Esophagus squamous epithelium (tissue), 5 donors: Measurements from ENCODE around the gene ERN1. TPM values are rescaled to one million over a fixed set of nuclear protein-coding genes. Genes with fewer than 3 reads are reported as not detected.
"Not testable (repeated sequence)": the region's sequence is repeated elsewhere in the genome, so short reads cannot be mapped to it uniquely, and the experiment has no call there.

Experiments
- DNase-seq: peaks from one replicate; lab custom pipeline; 2025; lab: John Stamatoyannopoulos, UW
- H3K27ac ChIP-seq, 4 donors: fragments of 200-600 bp; sonication (generic); one replicate each; pipeline ENCODE4 v1.5.1; 2016 to 2019; ENCODE audit warnings: mild to moderate bottlenecking in 1 of 4
- H3K27me3 ChIP-seq, 4 donors: fragments of 200-600 bp; sonication (generic); 1 replicate in 3 of 4; 2 replicates in 1 of 4; pipeline versions ENCODE4 v1.5.1 to v1.6.0; 2017 to 2021; ENCODE audit warnings: antibody characterized with exemption in 1 of 4
- H3K36me3 ChIP-seq, 3 donors: fragments of 200-600 bp; sonication (generic); one replicate each; pipeline ENCODE4 v1.5.1; 2016 to 2019
- H3K4me1 ChIP-seq, 3 donors: fragments of 200-600 bp; sonication (generic); one replicate each; pipeline ENCODE4 v1.5.1; 2017 to 2019
- H3K4me3 ChIP-seq, 4 donors: fragments of 200-600 bp; sonication (generic); 1 replicate in 3 of 4; 2 replicates in 1 of 4; pipeline ENCODE4 v1.5.1; 2016 to 2019; ENCODE audit warnings: mild to moderate bottlenecking in 2 of 4, moderate library complexity in 1 of 4
- H3K9me3 ChIP-seq, 3 donors: fragments of 200-600 bp; sonication (generic); one replicate each; pipeline ENCODE4 v1.5.1; 2016 to 2019
- POLR2A ChIP-seq, 4 donors: fragments of 450-650 bp; IDR thresholded peaks; one replicate each; pipeline ENCODE4 v1.6.1; 2017; ENCODE audit warnings: antibody characterized with exemption in 4 of 4, mild to moderate bottlenecking in 4 of 4, moderate library complexity in 3 of 4
- WGBS, 2 donors: methylation state at CpG; one replicate each; pipeline ENCODE4 v1.1.5; 2018; 5-methylcytosine and 5-hydroxymethylcytosine counted together
- intact Hi-C: fragments of 100-400 bp; cut with DNase I; formaldehyde crosslinking; loops from one replicate; pipeline ENCODE4 v1.15.0; 2022
- total RNA-seq, 4 donors: library from RNA; depleted of rRNA; stranded (reverse); fragments of >200 nt; gene quantifications; one replicate each; pipeline ENCODE4 v1.1.0, GENCODE V29; 2016
- TF ChIP-seq, protein P1 (sequence below), 6 experiments: fragments of 450-650 bp in 4 of 6; fragments of 200-600 bp in 2 of 6; sonication (generic) in 2 of 6; IDR thresholded peaks; one replicate each; pipeline ENCODE4 v1.5.1; 2016 to 2019; ENCODE audit warnings: antibody characterized with exemption in 6 of 6, mild to moderate bottlenecking in 4 of 6, moderate library complexity in 4 of 6
- donor health status: DM: yes; HTN: yes; CAD: no.

Gene ERN1
- total RNA-seq, 4 donors from 2014 or later: 9.2 to 19.1 (median 15.1) TPM

DNA sequence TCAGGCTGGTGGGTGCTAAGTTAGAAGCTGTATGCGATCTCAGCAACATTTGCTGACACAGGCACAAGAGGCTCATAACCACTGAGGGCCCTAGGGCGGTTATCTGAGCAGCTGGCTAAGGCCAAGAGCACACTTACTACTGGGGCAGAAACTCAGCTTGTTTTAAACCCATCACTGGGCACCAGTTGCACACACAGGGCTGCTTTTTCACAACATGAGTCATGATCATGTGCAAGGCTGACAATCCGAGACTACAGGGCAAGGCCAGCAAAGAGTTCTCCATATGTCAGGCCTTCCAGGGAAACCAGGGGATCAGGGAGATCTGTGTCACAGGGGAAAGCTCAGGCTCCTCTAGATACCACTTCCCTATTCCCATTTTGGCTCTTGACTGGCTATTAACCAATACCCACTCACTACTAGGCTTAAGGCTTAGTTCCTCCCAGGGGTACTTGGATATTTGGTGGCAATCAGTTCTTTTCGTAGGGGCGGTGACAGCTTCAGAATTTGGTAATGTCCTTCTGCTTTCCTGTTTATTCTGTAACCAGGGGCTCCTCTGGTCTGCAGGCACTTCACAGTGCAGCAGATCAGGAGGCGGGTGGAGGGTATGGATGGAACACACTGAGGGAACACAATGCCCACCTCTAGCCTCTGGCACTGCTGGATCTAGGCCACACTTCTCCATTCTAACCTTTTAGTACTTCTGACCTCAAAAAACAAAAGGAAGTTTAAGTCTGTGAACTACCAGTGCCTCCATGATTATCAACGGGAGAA is 44.9 kb upstream of the ERN1 start:
- Histone ChIP-seq H3K4me1 (peaks cover 0 to 20% (median 0%) of the 10 kb centered on the region in 3 donors), H3K27me3 (no peaks in the 10 kb centered on the region), H3K36me3 (peaks cover 0 to 84% (median 4%) of the 10 kb centered on the region in 3 donors), H3K9me3 (no peaks in the 10 kb centered on the region), H3K27ac (peak overlapping the region in 2 of 4 donors; percentile 44 to 63), H3K4me3 (no peak overlapping the region)
- 74 to 82% methylated on average over 6 to 7 of the region's 7 CpGs for WGBS, 2 donors
- intact Hi-C loops: no loop called here
- DNase-seq: no peak
- TF ChIP-seq, protein P1, sequence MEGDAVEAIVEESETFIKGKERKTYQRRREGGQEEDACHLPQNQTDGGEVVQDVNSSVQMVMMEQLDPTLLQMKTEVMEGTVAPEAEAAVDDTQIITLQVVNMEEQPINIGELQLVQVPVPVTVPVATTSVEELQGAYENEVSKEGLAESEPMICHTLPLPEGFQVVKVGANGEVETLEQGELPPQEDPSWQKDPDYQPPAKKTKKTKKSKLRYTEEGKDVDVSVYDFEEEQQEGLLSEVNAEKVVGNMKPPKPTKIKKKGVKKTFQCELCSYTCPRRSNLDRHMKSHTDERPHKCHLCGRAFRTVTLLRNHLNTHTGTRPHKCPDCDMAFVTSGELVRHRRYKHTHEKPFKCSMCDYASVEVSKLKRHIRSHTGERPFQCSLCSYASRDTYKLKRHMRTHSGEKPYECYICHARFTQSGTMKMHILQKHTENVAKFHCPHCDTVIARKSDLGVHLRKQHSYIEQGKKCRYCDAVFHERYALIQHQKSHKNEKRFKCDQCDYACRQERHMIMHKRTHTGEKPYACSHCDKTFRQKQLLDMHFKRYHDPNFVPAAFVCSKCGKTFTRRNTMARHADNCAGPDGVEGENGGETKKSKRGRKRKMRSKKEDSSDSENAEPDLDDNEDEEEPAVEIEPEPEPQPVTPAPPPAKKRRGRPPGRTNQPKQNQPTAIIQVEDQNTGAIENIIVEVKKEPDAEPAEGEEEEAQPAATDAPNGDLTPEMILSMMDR (IDR thresholded peaks at IDR 0.05): no peak
- TF ChIP-seq POLR2A (IDR thresholded peaks at IDR 0.05): peak in 1 of 4 donors; percentile 7

DNA sequence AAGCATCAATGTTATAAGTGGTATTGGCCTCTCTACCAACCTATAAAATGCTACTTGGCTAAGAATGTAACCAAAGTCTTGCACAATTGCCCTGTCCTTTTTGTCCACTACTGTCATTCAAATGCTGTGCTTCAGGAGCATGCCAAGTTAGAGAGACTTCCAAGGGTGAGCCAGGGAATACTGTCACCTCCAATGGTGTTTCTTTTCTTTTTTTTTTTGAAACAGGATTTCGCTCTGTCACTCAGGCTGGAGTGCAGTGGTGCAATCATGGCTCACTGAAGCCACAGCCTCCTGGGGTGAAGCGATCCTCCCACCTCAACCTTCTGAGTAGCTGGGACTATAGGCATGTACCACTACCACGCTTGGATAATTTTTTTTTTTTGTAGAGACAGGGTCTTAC is 43.7 kb upstream of the ERN1 start:
- Histone ChIP-seq H3K9me3 (no peaks in the 10 kb centered on the region), H3K4me3 (no peak overlapping the region), H3K27me3 (no peaks in the 10 kb centered on the region), H3K27ac (no peak overlapping the region), H3K4me1 (peaks cover 0 to 20% (median 0%) of the 10 kb centered on the region in 3 donors), H3K36me3 (peaks cover 0 to 75% (median 4%) of the 10 kb centered on the region in 3 donors)
- no peak for DNase-seq
- no peak for TF ChIP-seq POLR2A (IDR thresholded peaks at IDR 0.05)
- TF ChIP-seq, protein P1 (IDR thresholded peaks at IDR 0.05): no peak
- intact Hi-C loops: no loop called here
- WGBS, 2 donors: 89 to 96% methylated on average over 3 of the region's 3 CpGs

DNA sequence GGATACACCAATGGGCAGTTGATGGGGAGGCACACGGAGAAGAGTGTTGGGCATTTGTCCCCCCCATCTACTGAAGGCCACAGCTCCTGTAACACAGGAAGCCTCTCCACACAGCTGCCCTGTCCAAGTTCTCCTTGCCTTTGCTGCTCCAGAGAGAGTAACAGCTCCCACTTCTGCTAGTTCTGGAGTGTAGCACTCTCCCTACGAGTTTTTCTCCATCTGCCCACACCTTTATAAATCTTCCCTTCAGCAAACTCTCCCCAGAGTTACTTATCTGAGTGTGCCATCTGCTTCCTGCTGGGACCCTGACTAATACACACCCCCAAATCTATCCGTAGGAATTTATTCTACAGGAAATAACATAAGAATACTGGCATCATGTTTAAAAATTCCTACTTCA is 42.6 kb upstream of the ERN1 start:
- Histone ChIP-seq H3K27me3 (no peaks in the 10 kb centered on the region), H3K4me3 (no peak overlapping the region), H3K4me1 (peaks cover 0 to 20% (median 0%) of the 10 kb centered on the region in 3 donors), H3K9me3 (no peaks in the 10 kb centered on the region), H3K36me3 (peaks cover 0 to 82% (median 4%) of the 10 kb centered on the region in 3 donors), H3K27ac (no peak overlapping the region)
- TF ChIP-seq, protein P1 (IDR thresholded peaks at IDR 0.05): no peak
- TF ChIP-seq POLR2A (IDR thresholded peaks at IDR 0.05): no peak
- 67 to 75% methylated on average over 3 of the region's 3 CpGs for WGBS, 2 donors
- intact Hi-C loops: no loop called here
- no peak for DNase-seq

DNA sequence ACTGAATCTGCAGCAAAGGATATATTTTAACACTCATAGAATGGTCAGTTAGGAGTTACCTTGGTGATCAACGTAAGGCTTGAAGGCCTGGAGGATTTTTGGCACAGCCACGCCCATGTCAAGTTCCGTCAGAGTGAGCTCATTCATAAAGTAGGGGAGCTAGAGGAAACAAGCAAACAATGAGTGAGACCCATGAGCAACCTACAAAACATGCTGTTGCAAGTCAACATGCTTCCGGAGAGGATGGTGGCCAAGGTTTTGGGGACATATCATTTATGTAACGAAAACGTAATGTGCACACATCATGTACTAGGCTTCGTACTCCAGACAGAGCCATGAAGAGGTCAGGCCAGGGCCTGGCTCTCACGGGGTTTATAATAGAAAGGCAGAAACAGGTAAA is 41.1 kb upstream of the ERN1 start:
- 56 to 61% methylated on average over 8 of the region's 8 CpGs for WGBS, 2 donors
- Histone ChIP-seq H3K9me3 (no peaks in the 10 kb centered on the region), H3K4me3 (no peak overlapping the region), H3K27ac (peak overlapping the region in 3 of 4 donors; percentile 38 to 46 (median 45)), H3K36me3 (peaks cover 0 to 82% (median 0%) of the 10 kb centered on the region in 3 donors), H3K4me1 (peaks cover 0 to 32% (median 0%) of the 10 kb centered on the region in 3 donors), H3K27me3 (no peaks in the 10 kb centered on the region)
- DNase-seq: no peak
- intact Hi-C loops: no loop called here
- TF ChIP-seq, protein P1 (IDR thresholded peaks at IDR 0.05): no peak
- no peak for TF ChIP-seq POLR2A (IDR thresholded peaks at IDR 0.05)

DNA sequence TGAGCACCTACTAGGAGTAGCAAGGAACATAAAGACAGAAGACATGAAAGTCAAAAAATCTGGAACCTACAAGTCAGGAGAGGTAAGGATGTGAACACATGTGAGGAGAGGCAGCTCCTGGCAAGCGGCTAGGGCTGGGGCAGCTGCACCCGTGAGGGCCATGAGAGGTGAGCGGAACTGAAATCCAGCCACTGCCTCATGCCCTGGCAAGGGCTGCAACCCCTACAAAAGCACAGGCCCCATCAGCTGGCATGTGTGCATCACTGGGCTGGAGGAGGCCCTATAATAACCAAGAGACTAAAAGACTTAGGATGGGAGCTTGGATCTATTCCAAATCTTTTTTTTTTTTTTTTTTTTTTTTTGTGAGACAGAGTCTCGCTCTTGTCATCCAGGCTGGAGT is 40.3 kb upstream of the ERN1 start:
- Histone ChIP-seq H3K4me1 (peaks cover 0 to 27% (median 0%) of the 10 kb centered on the region in 3 donors), H3K9me3 (no peaks in the 10 kb centered on the region), H3K27me3 (no peaks in the 10 kb centered on the region), H3K27ac (no peak overlapping the region), H3K4me3 (no peak overlapping the region), H3K36me3 (peaks cover 0 to 82% (median 0%) of the 10 kb centered on the region in 3 donors)
- intact Hi-C loops: no loop called here
- 96 to 100% methylated on average over 4 of the region's 4 CpGs for WGBS, 2 donors
- TF ChIP-seq POLR2A (IDR thresholded peaks at IDR 0.05): no peak
- TF ChIP-seq, protein P1 (IDR thresholded peaks at IDR 0.05): no peak
- no peak for DNase-seq

DNA sequence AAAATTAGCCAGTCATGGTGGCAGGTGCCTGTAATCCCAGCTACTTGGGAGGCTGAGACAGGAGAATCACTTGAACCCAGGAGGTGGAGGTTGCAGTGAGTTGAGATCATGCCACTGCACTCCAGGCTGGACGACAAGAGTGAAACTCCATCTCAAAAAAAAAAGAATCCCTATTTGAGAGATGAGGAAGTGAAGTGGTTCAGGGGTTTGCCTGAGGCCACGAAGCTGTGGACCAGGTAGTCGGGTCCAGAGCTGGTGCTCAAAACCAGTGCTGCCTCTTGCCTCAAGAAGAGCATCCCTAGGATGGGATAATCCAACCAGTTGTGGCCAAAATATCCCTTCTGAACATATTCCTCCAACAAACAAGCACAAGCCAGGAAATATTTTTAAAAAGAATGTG is 37.7 kb upstream of the ERN1 start:
- Histone ChIP-seq H3K36me3 (peaks cover 0 to 64% (median 0%) of the 10 kb centered on the region in 3 donors), H3K4me1 (peaks cover 0 to 47% (median 0%) of the 10 kb centered on the region in 3 donors)
- H3K9me3 ChIP-seq, H3K27me3 ChIP-seq, H3K27ac ChIP-seq, DNase-seq, intact Hi-C loops, H3K4me3 ChIP-seq: not testable (repeated sequence)
- 77 to 92% methylated on average over 3 of the region's 3 CpGs for WGBS, 2 donors
